ENCODE data around the gene TTC16. TPM values are rescaled to one million over a fixed set of nuclear protein-coding genes. Genes with fewer than 3 reads are reported as not detected.

The TTC16 gene
- total RNA-seq, 3 donors from 2014 or later = under 0.01 to 0.59 (median 0.16) TPM

GRCh38 chr9:127683723-127684122, 32.2 kb upstream of the TTC16 start:
- Histone ChIP-seq H3K27me3 (no peaks in the 10 kb centered on the region), H3K36me3 (no peaks in the 10 kb centered on the region), H3K4me1 (peaks cover 0 to 4% of the 10 kb centered on the region in 2 donors), H3K4me3 (no peak overlapping the region), H3K27ac (no peak overlapping the region), H3K9me3 (no peaks in the 10 kb centered on the region)
- intact Hi-C loops (cut with DNase I; ENCODE audit: low total_unique reads) = no loop called here
- no peak for DNase-seq (ENCODE audit: low spot score in 2 of 2)
- TF ChIP-seq POLR2A (IDR thresholded peaks at IDR 0.05) (no peak), POLR2AphosphoS5 (IDR thresholded peaks at IDR 0.05) (no peak), CTCF (IDR thresholded peaks at IDR 0.05) (no peak)

- H3K36me3 ChIP-seq = no peaks in the 10 kb centered on the region
- intact Hi-C loops (cut with DNase I; ENCODE audit: low total_unique reads) = no loop called here
Measured at GRCh38 chr9:127684576-127684975, 31.3 kb upstream of the TTC16 start.

GRCh38 chr9:127686461-127687393, 29.2 kb upstream of the TTC16 start:
- intact Hi-C loops (cut with DNase I; ENCODE audit: low total_unique reads) = loop anchor here (1.0 kb wide), 1 partner anchor 31 kb away; no protein-coding TSS in a partner anchor
- peaks cover 0 to 4% of the 10 kb centered on the region in 2 donors for H3K4me1 ChIP-seq
- no peak for TF ChIP-seq POLR2AphosphoS5 (IDR thresholded peaks at IDR 0.05)
- TF ChIP-seq POLR2A (IDR thresholded peaks at IDR 0.05) = no peak
- no peak for TF ChIP-seq CTCF (IDR thresholded peaks at IDR 0.05)
- no peaks in the 10 kb centered on the region for H3K36me3 ChIP-seq
- no peak overlapping the region for H3K4me3 ChIP-seq
- H3K27me3 ChIP-seq = no peaks in the 10 kb centered on the region
- peak overlapping the region in 1 of 2 donors; percentile 4 for H3K27ac ChIP-seq
- DNase-seq (ENCODE audit: low spot score in 2 of 2) = no peak
- no peaks in the 10 kb centered on the region for H3K9me3 ChIP-seq

More at GRCh38 chr9:127684576-127684975, 31.3 kb upstream of the TTC16 start:
- Histone ChIP-seq H3K27me3 (no peaks in the 10 kb centered on the region), H3K4me1 (peaks cover 0 to 4% of the 10 kb centered on the region in 2 donors), H3K9me3 (no peaks in the 10 kb centered on the region), H3K27ac (no peak overlapping the region), H3K4me3 (no peak overlapping the region)
- TF ChIP-seq POLR2AphosphoS5 (IDR thresholded peaks at IDR 0.05) (no peak), POLR2A (IDR thresholded peaks at IDR 0.05) (no peak), CTCF (IDR thresholded peaks at IDR 0.05) (no peak)
- DNase-seq (ENCODE audit: low spot score in 2 of 2) = no peak

- Histone ChIP-seq H3K9me3 (no peaks in the 10 kb centered on the region), H3K27me3 (no peaks in the 10 kb centered on the region), H3K36me3 (no peaks in the 10 kb centered on the region), H3K4me3 (no peak overlapping the region), H3K4me1 (peaks cover 0 to 4% of the 10 kb centered on the region in 2 donors), H3K27ac (no peak overlapping the region)
- no peak for TF ChIP-seq POLR2AphosphoS5 (IDR thresholded peaks at IDR 0.05)
- TF ChIP-seq CTCF (IDR thresholded peaks at IDR 0.05) = no peak
- no peak for TF ChIP-seq POLR2A (IDR thresholded peaks at IDR 0.05)
- intact Hi-C loops (cut with DNase I; ENCODE audit: low total_unique reads) = no loop called here
- no peak for DNase-seq (ENCODE audit: low spot score in 2 of 2)
Measured at GRCh38 chr9:127689329-127690000, 26.4 kb upstream of the TTC16 start.

GRCh38 chr9:127690735-127691134, 25.1 kb upstream of the TTC16 start:
- no peaks in the 10 kb centered on the region for H3K36me3 ChIP-seq
- no peak overlapping the region for H3K27ac ChIP-seq
- TF ChIP-seq CTCF (IDR thresholded peaks at IDR 0.05) (no peak), POLR2A (IDR thresholded peaks at IDR 0.05) (no peak), POLR2AphosphoS5 (IDR thresholded peaks at IDR 0.05) (no peak)
- DNase-seq (ENCODE audit: low spot score in 2 of 2) = no peak
- no peaks in the 10 kb centered on the region for H3K27me3 ChIP-seq
- no peak overlapping the region for H3K4me3 ChIP-seq
- H3K9me3 ChIP-seq = no peaks in the 10 kb centered on the region
- intact Hi-C loops (cut with DNase I; ENCODE audit: low total_unique reads) = no loop called here
- H3K4me1 ChIP-seq = peaks cover 0 to 4% of the 10 kb centered on the region in 2 donors
